Lower leg skin (tissue), 3 donors: ENCODE results near the gene XPC.

Experiments
- POLR2A ChIP-seq, 2 donors: fragments of 450-650 bp; IDR thresholded peaks; one replicate each; pipeline ENCODE4 v1.6.1; 2016 to 2017; ENCODE audit warnings: antibody characterized with exemption in 2 of 2, mild to moderate bottlenecking in 1 of 2, moderate library complexity in 1 of 2
- TF ChIP-seq, protein P1 (sequence below), 3 donors: fragments of 450-650 bp; IDR thresholded peaks; one replicate each; pipeline ENCODE4 v1.5.1; 2016; ENCODE audit warnings: antibody characterized with exemption in 3 of 3, mild to moderate bottlenecking in 3 of 3, moderate library complexity in 2 of 3

DNA sequence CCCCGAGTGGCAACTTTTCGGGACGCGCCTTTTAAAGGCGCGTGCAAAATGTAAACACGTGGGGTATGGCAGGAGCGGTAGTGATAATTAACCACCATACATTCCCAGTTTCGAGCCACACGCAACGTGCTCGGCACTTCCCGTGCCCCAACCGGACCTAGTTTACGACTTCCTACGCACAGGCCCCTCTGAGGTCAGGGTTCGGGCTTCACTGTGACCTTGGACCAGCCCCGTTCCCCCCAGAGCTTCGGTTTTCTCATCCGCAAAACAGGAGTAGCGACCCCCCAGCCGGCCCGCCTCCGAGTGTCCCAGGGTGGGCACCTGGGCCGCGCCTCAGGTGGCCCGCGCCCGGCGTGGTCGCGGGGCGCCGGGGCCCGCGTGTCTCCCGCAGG is 54.2 kb downstream of the XPC start:
- TF ChIP-seq, protein P1, sequence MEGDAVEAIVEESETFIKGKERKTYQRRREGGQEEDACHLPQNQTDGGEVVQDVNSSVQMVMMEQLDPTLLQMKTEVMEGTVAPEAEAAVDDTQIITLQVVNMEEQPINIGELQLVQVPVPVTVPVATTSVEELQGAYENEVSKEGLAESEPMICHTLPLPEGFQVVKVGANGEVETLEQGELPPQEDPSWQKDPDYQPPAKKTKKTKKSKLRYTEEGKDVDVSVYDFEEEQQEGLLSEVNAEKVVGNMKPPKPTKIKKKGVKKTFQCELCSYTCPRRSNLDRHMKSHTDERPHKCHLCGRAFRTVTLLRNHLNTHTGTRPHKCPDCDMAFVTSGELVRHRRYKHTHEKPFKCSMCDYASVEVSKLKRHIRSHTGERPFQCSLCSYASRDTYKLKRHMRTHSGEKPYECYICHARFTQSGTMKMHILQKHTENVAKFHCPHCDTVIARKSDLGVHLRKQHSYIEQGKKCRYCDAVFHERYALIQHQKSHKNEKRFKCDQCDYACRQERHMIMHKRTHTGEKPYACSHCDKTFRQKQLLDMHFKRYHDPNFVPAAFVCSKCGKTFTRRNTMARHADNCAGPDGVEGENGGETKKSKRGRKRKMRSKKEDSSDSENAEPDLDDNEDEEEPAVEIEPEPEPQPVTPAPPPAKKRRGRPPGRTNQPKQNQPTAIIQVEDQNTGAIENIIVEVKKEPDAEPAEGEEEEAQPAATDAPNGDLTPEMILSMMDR (IDR thresholded peaks at IDR 0.05), result no peak
- TF ChIP-seq POLR2A (IDR thresholded peaks at IDR 0.05), result no peak
